Measurements from ENCODE around the gene CBX5. TPM values are rescaled to one million over a fixed set of nuclear protein-coding genes. Genes with fewer than 3 reads are reported as not detected.

Gene CBX5
- total and polyA plus RNA-seq, 10 of the 15 experiments (the other 5 are each of a cell fraction or from before 2014, with no cell fraction given) = 46.7 to 138 (median 74.6) TPM

DNA sequence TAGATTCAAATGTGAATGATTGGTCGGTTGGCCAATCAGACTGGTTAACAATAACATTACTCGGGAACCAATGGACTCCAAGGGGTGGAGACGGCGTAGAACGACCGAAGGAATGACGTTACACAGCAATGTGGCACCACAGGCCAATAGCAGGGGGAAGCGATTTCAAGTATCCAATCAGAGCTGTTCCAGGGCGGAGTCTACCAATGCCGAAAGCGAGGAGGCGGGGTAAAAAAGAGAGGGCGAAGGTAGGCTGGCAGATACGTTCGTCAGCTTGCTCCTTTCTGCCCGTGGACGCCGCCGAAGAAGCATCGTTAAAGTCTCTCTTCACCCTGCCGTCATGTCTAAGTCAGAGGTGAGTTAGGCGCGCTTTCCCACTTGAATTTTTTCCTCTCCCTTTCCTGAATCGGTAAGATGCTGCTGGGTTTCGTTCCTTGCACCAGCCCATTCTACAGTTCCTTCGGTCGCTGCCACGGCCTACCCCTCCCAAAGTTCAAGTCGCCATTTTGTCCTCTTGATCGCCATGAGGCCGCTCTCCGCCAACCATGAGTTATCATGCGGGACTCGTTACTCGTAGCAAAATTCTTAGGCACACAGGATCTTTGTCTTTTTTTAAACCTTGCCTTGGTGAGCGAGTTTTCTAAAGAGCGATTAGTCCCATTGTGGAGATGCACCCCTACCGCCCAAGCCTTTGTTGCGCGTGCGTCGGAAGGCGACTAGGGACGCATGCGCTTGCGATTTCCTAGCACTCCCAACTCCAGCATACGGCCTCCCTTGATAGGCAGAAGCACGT is 742 bp upstream of the CBX5 start, which contains the start of gene HNRNPA1 (continued):
- TF ChIP-seq, protein P1, sequence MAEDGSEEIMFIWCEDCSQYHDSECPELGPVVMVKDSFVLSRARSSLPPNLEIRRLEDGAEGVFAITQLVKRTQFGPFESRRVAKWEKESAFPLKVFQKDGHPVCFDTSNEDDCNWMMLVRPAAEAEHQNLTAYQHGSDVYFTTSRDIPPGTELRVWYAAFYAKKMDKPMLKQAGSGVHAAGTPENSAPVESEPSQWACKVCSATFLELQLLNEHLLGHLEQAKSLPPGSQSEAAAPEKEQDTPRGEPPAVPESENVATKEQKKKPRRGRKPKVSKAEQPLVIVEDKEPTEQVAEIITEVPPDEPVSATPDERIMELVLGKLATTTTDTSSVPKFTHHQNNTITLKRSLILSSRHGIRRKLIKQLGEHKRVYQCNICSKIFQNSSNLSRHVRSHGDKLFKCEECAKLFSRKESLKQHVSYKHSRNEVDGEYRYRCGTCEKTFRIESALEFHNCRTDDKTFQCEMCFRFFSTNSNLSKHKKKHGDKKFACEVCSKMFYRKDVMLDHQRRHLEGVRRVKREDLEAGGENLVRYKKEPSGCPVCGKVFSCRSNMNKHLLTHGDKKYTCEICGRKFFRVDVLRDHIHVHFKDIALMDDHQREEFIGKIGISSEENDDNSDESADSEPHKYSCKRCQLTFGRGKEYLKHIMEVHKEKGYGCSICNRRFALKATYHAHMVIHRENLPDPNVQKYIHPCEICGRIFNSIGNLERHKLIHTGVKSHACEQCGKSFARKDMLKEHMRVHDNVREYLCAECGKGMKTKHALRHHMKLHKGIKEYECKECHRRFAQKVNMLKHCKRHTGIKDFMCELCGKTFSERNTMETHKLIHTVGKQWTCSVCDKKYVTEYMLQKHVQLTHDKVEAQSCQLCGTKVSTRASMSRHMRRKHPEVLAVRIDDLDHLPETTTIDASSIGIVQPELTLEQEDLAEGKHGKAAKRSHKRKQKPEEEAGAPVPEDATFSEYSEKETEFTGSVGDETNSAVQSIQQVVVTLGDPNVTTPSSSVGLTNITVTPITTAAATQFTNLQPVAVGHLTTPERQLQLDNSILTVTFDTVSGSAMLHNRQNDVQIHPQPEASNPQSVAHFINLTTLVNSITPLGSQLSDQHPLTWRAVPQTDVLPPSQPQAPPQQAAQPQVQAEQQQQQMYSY (CRISPR knock-in tag; IDR thresholded peaks at IDR 0.05) = no peak
- TF ChIP-seq NR2C1 (IDR thresholded peaks at IDR 0.05) (peak; percentile 53; the same call in 1 of the 2 replicates), NFYA (IDR thresholded peaks at IDR 0.05; ENCODE audit: borderline replicate concordance, low read depth, low read length) (peak; percentile 99), RB1 (IDR thresholded peaks at IDR 0.05; ENCODE audit: borderline replicate concordance) (peak; percentile 87; the same call in 1 of the 2 replicates), BACH1 (IDR thresholded peaks at IDR 0.05; ENCODE audit: borderline replicate concordance) (peak; percentile 56), TCF3 (IDR thresholded peaks at IDR 0.05; ENCODE audit: borderline replicate concordance, insufficient read depth, low read depth, low read length) (peak; percentile 68; the same call in 1 of the 2 replicates), KLF5 (IDR thresholded peaks at IDR 0.05; ENCODE audit: partially characterized antibody) (no peak), CHD1 (IDR thresholded peaks at IDR 0.05; ENCODE audit: low read depth, low read length) (peak; percentile 91; the same call in 1 of the 2 replicates), RFX5 (IDR thresholded peaks at IDR 0.05; ENCODE audit: low read depth, low read length) (peak; percentile 90), NR2C2 (IDR thresholded peaks at IDR 0.05; ENCODE audit: borderline replicate concordance, control insufficient read depth, insufficient read length, low read depth) (no peak), NRF1 (conservative IDR thresholded peaks at IDR 0.05; ENCODE audit: low read depth, low read length) (peak; percentile 85), POLR2AphosphoS5 (IDR thresholded peaks at IDR 0.05; ENCODE audit: low read length) (peak; percentile 100), WRNIP1 (IDR thresholded peaks at IDR 0.05; ENCODE audit: borderline replicate concordance, low read depth, low read length) (no peak), ASH2L (IDR thresholded peaks at IDR 0.05; ENCODE audit: borderline replicate concordance, low read depth) (0 out of 2 replicates have a peak, but pooled peaks have one; percentile 47), LARP7 (IDR thresholded peaks at IDR 0.05) (peak; percentile 66; the same call in 1 of the 2 replicates), TAF1 (IDR thresholded peaks at IDR 0.05; ENCODE audit: borderline replicate concordance, low read depth, low read length) (peak; percentile 99), ATF7 (IDR thresholded peaks at IDR 0.05; ENCODE audit: low read depth) (peak; percentile 95), PAX8 (IDR thresholded peaks at IDR 0.05) (peak; percentile 96)
- TF ChIP-seq, protein P2, sequence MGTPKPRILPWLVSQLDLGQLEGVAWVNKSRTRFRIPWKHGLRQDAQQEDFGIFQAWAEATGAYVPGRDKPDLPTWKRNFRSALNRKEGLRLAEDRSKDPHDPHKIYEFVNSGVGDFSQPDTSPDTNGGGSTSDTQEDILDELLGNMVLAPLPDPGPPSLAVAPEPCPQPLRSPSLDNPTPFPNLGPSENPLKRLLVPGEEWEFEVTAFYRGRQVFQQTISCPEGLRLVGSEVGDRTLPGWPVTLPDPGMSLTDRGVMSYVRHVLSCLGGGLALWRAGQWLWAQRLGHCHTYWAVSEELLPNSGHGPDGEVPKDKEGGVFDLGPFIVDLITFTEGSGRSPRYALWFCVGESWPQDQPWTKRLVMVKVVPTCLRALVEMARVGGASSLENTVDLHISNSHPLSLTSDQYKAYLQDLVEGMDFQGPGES (IDR thresholded peaks at IDR 0.05) = peak; percentile 94
- TF ChIP-seq, protein P3, sequence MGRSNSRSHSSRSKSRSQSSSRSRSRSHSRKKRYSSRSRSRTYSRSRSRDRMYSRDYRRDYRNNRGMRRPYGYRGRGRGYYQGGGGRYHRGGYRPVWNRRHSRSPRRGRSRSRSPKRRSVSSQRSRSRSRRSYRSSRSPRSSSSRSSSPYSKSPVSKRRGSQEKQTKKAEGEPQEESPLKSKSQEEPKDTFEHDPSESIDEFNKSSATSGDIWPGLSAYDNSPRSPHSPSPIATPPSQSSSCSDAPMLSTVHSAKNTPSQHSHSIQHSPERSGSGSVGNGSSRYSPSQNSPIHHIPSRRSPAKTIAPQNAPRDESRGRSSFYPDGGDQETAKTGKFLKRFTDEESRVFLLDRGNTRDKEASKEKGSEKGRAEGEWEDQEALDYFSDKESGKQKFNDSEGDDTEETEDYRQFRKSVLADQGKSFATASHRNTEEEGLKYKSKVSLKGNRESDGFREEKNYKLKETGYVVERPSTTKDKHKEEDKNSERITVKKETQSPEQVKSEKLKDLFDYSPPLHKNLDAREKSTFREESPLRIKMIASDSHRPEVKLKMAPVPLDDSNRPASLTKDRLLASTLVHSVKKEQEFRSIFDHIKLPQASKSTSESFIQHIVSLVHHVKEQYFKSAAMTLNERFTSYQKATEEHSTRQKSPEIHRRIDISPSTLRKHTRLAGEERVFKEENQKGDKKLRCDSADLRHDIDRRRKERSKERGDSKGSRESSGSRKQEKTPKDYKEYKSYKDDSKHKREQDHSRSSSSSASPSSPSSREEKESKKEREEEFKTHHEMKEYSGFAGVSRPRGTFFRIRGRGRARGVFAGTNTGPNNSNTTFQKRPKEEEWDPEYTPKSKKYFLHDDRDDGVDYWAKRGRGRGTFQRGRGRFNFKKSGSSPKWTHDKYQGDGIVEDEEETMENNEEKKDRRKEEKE (IDR thresholded peaks at IDR 0.05) = no peak

Measured in GM12878 (cell line).